Measurements from ENCODE around the gene COMP. TPM values are rescaled to one million over a fixed set of nuclear protein-coding genes. Genes with fewer than 3 reads are reported as not detected.

COMP gene
- total RNA-seq, 1 donor from 2014 or later = 0.98 TPM

DNA sequence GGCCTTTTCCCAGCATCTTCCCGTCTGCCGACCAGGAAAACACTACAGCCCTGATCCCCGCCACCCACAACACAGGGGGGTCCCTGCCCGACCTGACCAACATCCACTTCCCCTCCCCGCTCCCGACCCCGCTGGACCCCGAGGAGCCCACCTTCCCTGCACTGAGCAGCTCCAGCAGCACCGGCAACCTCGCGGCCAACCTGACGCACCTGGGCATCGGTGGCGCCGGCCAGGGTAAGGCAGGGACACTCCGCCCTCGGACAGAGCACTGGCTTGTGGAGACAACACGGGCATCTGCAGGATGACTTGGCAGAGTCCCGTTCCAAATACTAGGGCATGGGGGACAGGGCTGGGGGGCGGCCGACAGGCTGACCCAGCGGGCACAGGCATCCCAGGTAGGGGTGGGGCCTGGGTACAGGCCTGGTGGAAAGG, 31.1 kb downstream of the COMP start:
- H3K36me3 ChIP-seq = no peaks in the 10 kb centered on the region
- DNase-seq (ENCODE audit: extremely low spot score in 2 of 2) = no peak
- intact Hi-C loops (cut with DNase I) = no loop called here
- no peak for TF ChIP-seq POLR2A (IDR thresholded peaks at IDR 0.05)
- TF ChIP-seq POLR2AphosphoS5 (IDR thresholded peaks at IDR 0.05; ENCODE audit: insufficient read depth in 1 of 2, low read depth in 1 of 2) = no peak
- no peak for TF ChIP-seq CTCF (IDR thresholded peaks at IDR 0.05)
- no peaks in the 10 kb centered on the region for H3K27me3 ChIP-seq
- peaks cover 44% of the 10 kb centered on the region for H3K4me1 ChIP-seq
- H3K9me3 ChIP-seq = no peaks in the 10 kb centered on the region
- H3K27ac ChIP-seq = no peak overlapping the region
- H3K4me3 ChIP-seq = no peak overlapping the region

DNA sequence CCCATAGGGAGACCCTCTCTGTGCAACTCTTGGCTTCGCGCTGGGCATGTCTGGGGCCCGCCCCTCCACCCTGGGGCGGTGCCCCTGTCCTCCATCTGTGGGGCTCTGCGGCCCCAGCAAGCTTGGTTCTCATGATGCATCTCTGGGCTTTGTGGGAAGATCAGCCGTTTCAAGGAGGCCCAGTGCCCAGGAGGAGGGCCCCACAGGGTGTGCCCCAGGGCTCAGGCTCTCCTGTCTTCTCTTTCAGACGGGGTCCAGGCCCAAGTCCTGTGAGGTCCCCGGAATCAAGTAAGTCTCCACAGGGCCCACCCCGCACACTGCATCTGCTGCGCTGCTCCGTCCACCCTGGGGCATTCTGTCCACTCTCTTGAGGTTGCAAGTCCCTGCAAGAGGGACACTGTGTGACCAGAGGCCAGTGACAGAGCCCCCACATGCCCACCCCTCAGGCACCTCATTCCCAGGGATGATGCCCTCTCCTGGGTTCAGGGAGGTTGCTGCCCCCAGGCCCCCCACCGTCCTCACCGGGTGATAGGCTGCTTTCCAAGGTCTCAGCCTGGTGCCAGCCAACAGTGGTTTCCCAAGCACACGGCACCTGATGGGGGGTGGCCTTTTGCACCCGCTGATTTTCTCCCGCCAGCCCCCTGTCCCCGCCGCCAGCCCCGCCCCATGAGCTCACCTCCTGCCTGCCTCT, 31.7 kb downstream of the COMP start:
- Histone ChIP-seq H3K27ac (no peak overlapping the region), H3K27me3 (no peaks in the 10 kb centered on the region), H3K36me3 (no peaks in the 10 kb centered on the region), H3K4me1 (peaks cover 38% of the 10 kb centered on the region), H3K4me3 (no peak overlapping the region), H3K9me3 (no peaks in the 10 kb centered on the region)
- no peak for DNase-seq (ENCODE audit: extremely low spot score in 2 of 2)
- intact Hi-C loops (cut with DNase I) = no loop called here
- TF ChIP-seq CTCF (IDR thresholded peaks at IDR 0.05) (no peak), POLR2A (IDR thresholded peaks at IDR 0.05) (no peak), POLR2AphosphoS5 (IDR thresholded peaks at IDR 0.05; ENCODE audit: insufficient read depth in 1 of 2, low read depth in 1 of 2) (no peak)

DNA sequence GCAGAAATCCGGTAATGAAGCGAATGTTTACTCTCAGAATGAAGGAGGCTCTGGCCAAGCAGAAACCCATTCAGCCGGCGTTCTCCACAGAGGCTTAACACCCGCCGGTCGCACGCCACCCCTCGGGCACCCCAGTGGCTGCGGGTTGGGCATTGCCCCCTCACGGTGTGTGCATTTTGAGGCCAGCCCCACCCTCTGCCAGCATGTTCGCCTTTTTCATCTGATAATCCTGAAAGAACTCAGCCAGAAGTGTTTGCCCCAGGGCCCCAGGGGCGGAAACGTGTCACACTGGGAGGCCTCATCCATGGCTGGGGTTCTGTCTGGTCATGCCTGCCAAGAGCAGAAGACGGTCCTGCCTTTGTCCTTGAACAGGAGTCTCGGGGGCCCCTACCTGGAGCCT, 34.2 kb downstream of the COMP start:
- intact Hi-C loops (cut with DNase I) = no loop called here
- no peak for DNase-seq (ENCODE audit: extremely low spot score in 2 of 2)
- no peak overlapping the region for H3K27ac ChIP-seq
- no peaks in the 10 kb centered on the region for H3K27me3 ChIP-seq
- H3K9me3 ChIP-seq = no peaks in the 10 kb centered on the region
- TF ChIP-seq POLR2AphosphoS5 (IDR thresholded peaks at IDR 0.05; ENCODE audit: insufficient read depth in 1 of 2, low read depth in 1 of 2) = peak in 1 of 2 donors; percentile 15
- TF ChIP-seq CTCF (IDR thresholded peaks at IDR 0.05) = no peak
- TF ChIP-seq POLR2A (IDR thresholded peaks at IDR 0.05) = no peak
- no peak overlapping the region for H3K4me3 ChIP-seq
- peaks cover 16% of the 10 kb centered on the region for H3K4me1 ChIP-seq
- H3K36me3 ChIP-seq = peaks cover 0 to 6% of the 10 kb centered on the region in 2 donors

GRCh38 chr19:18754501-18754900, 36.6 kb downstream of the COMP start:
- Histone ChIP-seq H3K27me3 (no peaks in the 10 kb centered on the region), H3K27ac (no peak overlapping the region), H3K36me3 (peaks cover 0 to 14% of the 10 kb centered on the region in 2 donors), H3K4me3 (no peak overlapping the region), H3K9me3 (no peaks in the 10 kb centered on the region), H3K4me1 (peaks cover 4% of the 10 kb centered on the region)
- no peak for DNase-seq (ENCODE audit: extremely low spot score in 2 of 2)
- intact Hi-C loops (cut with DNase I) = no loop called here
- TF ChIP-seq POLR2A (IDR thresholded peaks at IDR 0.05) (no peak), CTCF (IDR thresholded peaks at IDR 0.05) (no peak), POLR2AphosphoS5 (IDR thresholded peaks at IDR 0.05; ENCODE audit: insufficient read depth in 1 of 2, low read depth in 1 of 2) (no peak)

DNA sequence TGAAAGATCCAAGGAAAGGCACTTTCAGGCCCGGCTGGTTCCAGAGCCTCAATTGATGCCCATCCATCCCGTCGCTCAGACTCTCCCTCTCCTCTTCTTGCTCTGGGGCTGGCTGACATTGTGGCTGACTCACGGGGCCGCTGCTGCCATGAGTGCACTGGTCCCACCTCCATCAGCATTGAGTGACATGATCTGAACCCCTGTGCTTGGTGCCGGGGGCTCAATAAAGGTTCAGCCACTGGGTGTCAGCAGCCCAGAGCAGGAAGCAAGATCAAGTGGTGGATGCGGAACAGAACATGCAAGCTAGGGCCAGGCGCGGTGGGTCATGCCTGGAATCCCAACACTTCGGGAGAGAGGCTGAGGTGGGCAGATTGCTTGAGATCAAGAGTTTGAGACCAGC, 39.5 kb downstream of the COMP start:
- Histone ChIP-seq H3K27ac (no peak overlapping the region), H3K4me3 (no peak overlapping the region), H3K4me1 (no peaks in the 10 kb centered on the region), H3K27me3 (no peaks in the 10 kb centered on the region), H3K9me3 (no peaks in the 10 kb centered on the region), H3K36me3 (peaks cover 0 to 14% of the 10 kb centered on the region in 2 donors)
- no peak for DNase-seq (ENCODE audit: extremely low spot score in 2 of 2)
- TF ChIP-seq POLR2A (IDR thresholded peaks at IDR 0.05) = no peak
- no peak for TF ChIP-seq POLR2AphosphoS5 (IDR thresholded peaks at IDR 0.05; ENCODE audit: insufficient read depth in 1 of 2, low read depth in 1 of 2)
- no peak for TF ChIP-seq CTCF (IDR thresholded peaks at IDR 0.05)
- intact Hi-C loops (cut with DNase I) = no loop called here
